ENCODE measurements around the gene METRNL. TPM values are rescaled to one million over a fixed set of nuclear protein-coding genes. Genes with fewer than 3 reads are reported as not detected.

Gene METRNL
- total RNA-seq, 1 donor: 47.1 TPM

GRCh38 chr17:83099570-83100181, 20.3 kb downstream of the METRNL start:
- TF ChIP-seq, protein P1, sequence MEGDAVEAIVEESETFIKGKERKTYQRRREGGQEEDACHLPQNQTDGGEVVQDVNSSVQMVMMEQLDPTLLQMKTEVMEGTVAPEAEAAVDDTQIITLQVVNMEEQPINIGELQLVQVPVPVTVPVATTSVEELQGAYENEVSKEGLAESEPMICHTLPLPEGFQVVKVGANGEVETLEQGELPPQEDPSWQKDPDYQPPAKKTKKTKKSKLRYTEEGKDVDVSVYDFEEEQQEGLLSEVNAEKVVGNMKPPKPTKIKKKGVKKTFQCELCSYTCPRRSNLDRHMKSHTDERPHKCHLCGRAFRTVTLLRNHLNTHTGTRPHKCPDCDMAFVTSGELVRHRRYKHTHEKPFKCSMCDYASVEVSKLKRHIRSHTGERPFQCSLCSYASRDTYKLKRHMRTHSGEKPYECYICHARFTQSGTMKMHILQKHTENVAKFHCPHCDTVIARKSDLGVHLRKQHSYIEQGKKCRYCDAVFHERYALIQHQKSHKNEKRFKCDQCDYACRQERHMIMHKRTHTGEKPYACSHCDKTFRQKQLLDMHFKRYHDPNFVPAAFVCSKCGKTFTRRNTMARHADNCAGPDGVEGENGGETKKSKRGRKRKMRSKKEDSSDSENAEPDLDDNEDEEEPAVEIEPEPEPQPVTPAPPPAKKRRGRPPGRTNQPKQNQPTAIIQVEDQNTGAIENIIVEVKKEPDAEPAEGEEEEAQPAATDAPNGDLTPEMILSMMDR (IDR thresholded peaks at IDR 0.05; ENCODE audit: insufficient read depth, low read depth, low read length): no peak
- H3K4me3 ChIP-seq (ENCODE audit: low read depth, low read length): no peak overlapping the region
- DNase-seq (ENCODE audit: low read depth): peak; percentile 54

DNA sequence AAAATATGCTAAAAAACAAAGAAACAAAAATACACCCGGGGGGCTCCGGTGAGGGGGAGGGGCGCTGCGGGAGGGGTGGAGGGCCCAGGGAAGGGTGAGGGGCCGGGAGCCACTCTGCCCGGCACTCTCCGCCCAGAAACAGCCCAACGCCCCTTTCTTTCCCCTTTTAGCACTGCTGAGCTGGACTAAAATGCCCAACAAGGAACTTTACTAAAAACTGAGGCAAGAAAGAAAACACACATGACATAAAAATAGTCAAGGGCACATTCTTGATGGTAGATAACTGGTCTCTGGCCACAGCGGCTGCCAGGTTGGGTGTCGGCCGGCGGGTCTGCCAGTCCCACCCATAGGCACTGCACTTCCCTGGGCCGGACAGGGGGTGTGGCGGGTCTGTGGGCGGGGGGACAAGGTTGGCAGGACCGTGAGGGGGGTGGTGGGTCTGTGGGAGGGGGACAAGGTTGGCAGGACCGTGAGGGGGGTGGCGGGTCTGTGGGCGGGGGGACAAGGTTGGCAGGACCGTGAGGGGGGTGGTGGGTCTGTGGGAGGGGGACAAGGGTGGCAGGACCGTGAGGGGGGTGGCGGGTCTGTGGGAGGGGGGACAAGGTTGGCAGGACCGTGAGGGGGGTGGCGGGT, 20.9 kb downstream of the METRNL start:
- TF ChIP-seq, protein P1 (IDR thresholded peaks at IDR 0.05; ENCODE audit: insufficient read depth, low read depth, low read length): no peak
- H3K4me3 ChIP-seq (ENCODE audit: low read depth, low read length): no peak overlapping the region

DNA sequence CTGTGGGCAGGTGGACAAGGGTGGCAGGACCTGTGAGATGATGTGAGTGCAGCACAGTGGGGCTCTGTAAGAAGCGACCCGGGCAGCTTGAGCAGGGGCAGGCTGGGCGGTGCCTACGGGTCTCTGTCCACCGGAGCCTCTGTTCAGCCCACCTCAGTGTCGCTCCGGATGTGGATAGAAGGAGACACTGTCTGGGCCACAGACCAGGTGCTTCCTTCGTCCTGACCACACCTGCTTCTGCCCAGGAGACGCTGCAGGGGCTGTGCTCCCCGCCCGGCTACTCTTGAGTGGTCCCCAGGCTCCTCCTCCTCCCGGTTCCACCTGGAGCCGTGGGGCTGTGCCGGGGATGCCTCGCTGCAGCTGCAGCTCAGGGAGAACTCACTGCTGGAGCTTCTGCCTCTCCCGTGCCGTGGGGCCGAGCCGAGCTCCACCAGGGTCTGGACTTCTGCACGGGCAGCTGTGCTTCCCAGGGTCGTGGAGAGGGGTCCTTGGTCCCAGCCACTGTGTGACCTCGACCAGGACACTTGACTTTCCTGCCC, 21.5 kb downstream of the METRNL start:
- TF ChIP-seq, protein P1 (IDR thresholded peaks at IDR 0.05; ENCODE audit: insufficient read depth, low read depth, low read length): no peak
- H3K4me3 ChIP-seq (ENCODE audit: low read depth, low read length): no peak overlapping the region
- DNase-seq (ENCODE audit: low read depth): no peak

More for the DNA sequence above, 20.9 kb downstream of the METRNL start:
- DNase-seq (ENCODE audit: low read depth): peak; percentile 43

DNA sequence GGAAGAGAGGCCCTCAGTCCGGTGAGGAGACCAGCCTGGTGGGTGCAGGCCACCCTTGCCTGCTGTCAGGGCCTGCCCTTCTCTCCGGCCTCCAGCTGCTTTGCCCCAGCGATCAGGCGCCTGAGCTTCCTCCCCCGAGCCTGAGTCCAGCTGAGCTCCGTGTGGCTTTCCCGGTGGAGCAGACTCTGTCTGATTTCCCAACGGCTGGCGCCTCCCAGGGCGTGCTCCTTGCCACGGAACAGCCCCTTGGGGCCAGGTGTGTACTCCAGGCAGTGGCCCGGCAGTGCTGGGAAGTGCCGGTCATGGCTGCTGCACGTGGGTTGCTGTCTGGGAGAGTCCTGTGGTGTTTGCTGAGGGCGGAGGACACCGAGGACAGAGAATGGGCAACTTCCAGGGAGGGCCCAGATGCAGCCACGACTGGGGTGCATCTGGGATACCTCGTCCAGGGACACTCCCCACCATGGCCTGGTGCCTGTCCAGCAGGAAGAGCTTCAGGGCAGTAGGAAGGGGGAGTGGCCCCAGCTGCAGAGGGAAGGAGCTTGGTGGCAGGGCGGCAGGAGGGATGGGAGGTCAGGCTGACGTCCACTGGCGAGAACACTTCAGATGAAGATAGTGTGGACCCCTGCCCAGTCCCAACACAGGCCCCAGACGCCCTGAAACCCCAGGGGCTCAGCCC, 22.5 kb downstream of the METRNL start:
- TF ChIP-seq, protein P1 (IDR thresholded peaks at IDR 0.05; ENCODE audit: insufficient read depth, low read depth, low read length): no peak
- H3K4me3 ChIP-seq (ENCODE audit: low read depth, low read length): no peak overlapping the region
- DNase-seq (ENCODE audit: low read depth): peak; percentile 75

DNA sequence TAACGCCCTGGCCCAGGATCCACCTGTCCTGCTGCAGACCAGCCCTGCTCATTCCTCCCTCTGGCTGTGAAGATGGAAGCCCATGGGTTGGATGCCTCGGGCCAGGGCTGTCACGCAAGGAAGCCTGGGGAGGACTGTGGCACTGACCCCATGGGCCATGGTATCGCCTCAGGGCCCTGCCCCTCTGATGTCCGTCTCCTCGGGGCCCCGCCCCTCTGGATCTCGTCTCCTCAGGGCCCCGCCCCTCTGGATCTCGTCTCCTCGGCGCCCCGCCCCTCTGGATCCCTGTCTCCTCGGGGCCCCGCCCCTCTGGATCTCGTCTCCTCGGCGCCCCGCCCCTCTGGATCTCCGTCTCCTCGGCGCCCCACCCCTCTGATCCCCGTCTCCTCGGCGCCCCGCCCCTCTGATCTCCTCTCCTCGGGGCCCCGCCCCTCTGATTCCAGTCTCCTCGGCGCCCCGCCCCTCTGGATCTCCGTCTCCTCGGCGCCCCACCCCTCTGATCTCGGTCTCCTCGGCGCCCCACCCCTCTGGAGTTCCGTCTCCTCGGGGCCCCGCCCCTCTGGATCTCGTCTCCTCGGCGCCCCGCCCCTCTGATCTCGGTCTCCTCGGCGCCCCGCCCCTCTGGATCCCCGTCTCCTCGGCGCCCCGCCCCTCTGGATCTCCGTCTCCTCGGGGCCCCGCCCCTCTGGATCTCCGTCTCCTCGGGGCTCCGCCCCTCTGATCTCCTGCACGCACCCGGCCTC, 24.0 kb downstream of the METRNL start:
- H3K4me3 ChIP-seq (ENCODE audit: low read depth, low read length): peak overlapping the region; percentile 23
- TF ChIP-seq, protein P1 (IDR thresholded peaks at IDR 0.05; ENCODE audit: insufficient read depth, low read depth, low read length): no peak
- peak; percentile 87 for DNase-seq (ENCODE audit: low read depth)

DNA sequence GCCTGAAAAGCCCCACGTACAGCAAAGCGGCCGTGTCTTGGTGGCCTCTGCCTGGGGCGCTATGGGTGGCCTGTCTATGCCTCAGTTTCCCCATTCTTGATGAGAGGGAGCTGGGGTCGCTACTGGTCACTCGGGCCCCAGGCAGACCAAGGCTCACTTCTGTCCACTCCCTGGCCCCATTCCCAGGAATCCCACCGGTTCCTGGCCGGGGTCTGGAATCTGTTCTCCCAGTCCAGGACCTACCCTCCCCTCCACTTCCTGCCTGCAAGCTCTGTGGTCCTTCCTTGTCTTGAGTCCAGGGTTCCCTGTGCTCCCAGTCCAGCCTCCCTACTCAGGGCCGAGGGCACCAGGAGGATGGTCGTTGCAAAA, 24.5 kb downstream of the METRNL start:
- DNase-seq (ENCODE audit: low read depth): peak; percentile 49
- H3K4me3 ChIP-seq (ENCODE audit: low read depth, low read length): peak overlapping the region; percentile 7
- TF ChIP-seq, protein P1 (IDR thresholded peaks at IDR 0.05; ENCODE audit: insufficient read depth, low read depth, low read length): no peak
